Muscle of leg (tissue), 16 donors: ENCODE data around the gene RUFY1. TPM values are rescaled to one million over a fixed set of nuclear protein-coding genes. Genes with fewer than 3 reads are reported as not detected.
A peak's percentile ranks its signal among the peaks of the same experiment; 100 is the strongest.
"Not testable (repeated sequence)": the region's sequence is repeated elsewhere in the genome, so short reads cannot be mapped to it uniquely, and the experiment has no call there.

ENCODE experiments used
- DNase-seq: peaks from one replicate; pipeline ENCODE4 v3.0.0; 2013
- H3K27ac ChIP-seq: one replicate; pipeline ENCODE4 v1.5.1; 2013; ENCODE audit warnings: mild to moderate bottlenecking, low read length, control low read depth
- H3K27me3 ChIP-seq: one replicate; pipeline ENCODE4 v1.6.1; 2013; ENCODE audit warnings: low read length; ENCODE audit not compliant: control insufficient read depth, insufficient read depth
- H3K36me3 ChIP-seq: one replicate; pipeline ENCODE4 v1.6.1; 2013; ENCODE audit warnings: low read length; ENCODE audit not compliant: control insufficient read depth, insufficient read depth
- H3K4me1 ChIP-seq: one replicate; pipeline ENCODE4 v1.6.1; 2013; ENCODE audit warnings: low read length; ENCODE audit not compliant: control insufficient read depth, insufficient read depth
- H3K4me3 ChIP-seq: one replicate; pipeline ENCODE4 v1.5.1; 2013; ENCODE audit warnings: low read length, control low read depth
- H3K9me3 ChIP-seq: replicated peaks from 2 replicates; pipeline ENCODE4 v1.6.1; 2013; ENCODE audit warnings: low read depth, low read length; ENCODE audit not compliant: control insufficient read depth
- WGBS: methylation state at CpG from one replicate; pipeline ENCODE4 v1.1.5; 2013; ENCODE audit warnings: missing lambda C conversion rate; ENCODE audit not compliant: insufficient coverage; 5-methylcytosine and 5-hydroxymethylcytosine counted together
- long read RNA-seq, 11 donors: transcript quantifications; one replicate each; lab custom pipeline, GENCODE V29; 2026
- polyA plus RNA-seq, 8 donors: library from polyadenylated mRNA; unstranded; fragments of 120-200 nt; gene quantifications; one replicate each; pipeline versions ENCODE4 v1.2.1 to v1.2.3, GENCODE V29; 2013; ENCODE audit warnings: inconsistent platforms in 1 of 8, low replicate concordance in 1 of 8; ENCODE audit not compliant: insufficient read length in 8 of 8, insufficient read depth in 1 of 8
- total RNA-seq: library from RNA; stranded (reverse); fragments of 120-200 nt; gene quantifications from one replicate; pipeline ENCODE4 v1.2.4, GENCODE V29; 2013

The RUFY1 gene
- total RNA-seq = 30.9 TPM
- polyA plus RNA-seq = 10 to 100 TPM; 33.3 to 41.0 (median 36.4) TPM
- long read RNA-seq, donor 1, partial matches to known transcripts = 0 of 2 reads
- long read RNA-seq, donor 1, other reads (novel, unspliced or antisense) = 0 of 2 reads
- long read RNA-seq, donor 2 = 0 reads
- long read RNA-seq, donor 3, transcript RUFY1-201 (18 exons, 2,646 nt) = major isoform, 7 of 8 reads
- long read RNA-seq, donor 3, partial matches to known transcripts = 0 of 8 reads
- long read RNA-seq, donor 3, other reads (novel, unspliced or antisense) = 0 of 8 reads
- long read RNA-seq, donor 4, partial matches to known transcripts = 49 of 49 reads
- long read RNA-seq, donor 4, other reads (novel, unspliced or antisense) = 0 of 49 reads
- long read RNA-seq, donor 5, partial matches to known transcripts = 188 of 225 reads
- long read RNA-seq, donor 5, other reads (novel, unspliced or antisense) = 34 of 225 reads
- long read RNA-seq, donor 6, transcript RUFY1-201 (18 exons, 2,646 nt) = major isoform, 6 of 165 reads
- long read RNA-seq, donor 6, partial matches to known transcripts = 150 of 165 reads
- long read RNA-seq, donor 6, other reads (novel, unspliced or antisense) = 5 of 165 reads
- long read RNA-seq, donor 7, partial matches to known transcripts = 86 of 90 reads
- long read RNA-seq, donor 7, other reads (novel, unspliced or antisense) = 0 of 90 reads
- long read RNA-seq, donor 8, partial matches to known transcripts = 102 of 110 reads
- long read RNA-seq, donor 8, other reads (novel, unspliced or antisense) = 6 of 110 reads
- long read RNA-seq, donor 9, partial matches to known transcripts = 86 of 87 reads
- long read RNA-seq, donor 9, other reads (novel, unspliced or antisense) = 0 of 87 reads
- long read RNA-seq, donor 10, partial matches to known transcripts = 209 of 226 reads
- long read RNA-seq, donor 10, other reads (novel, unspliced or antisense) = 12 of 226 reads
- long read RNA-seq, donor 11, partial matches to known transcripts = 65 of 67 reads
- long read RNA-seq, donor 11, other reads (novel, unspliced or antisense) = 0 of 67 reads

- Histone ChIP-seq H3K9me3 (no peaks in the 10 kb centered on the region), H3K27ac (peak within 1 kb of the TSS; percentile 98), H3K4me3 (peak within 1 kb of the TSS; percentile 85), H3K27me3 (no peaks in the 10 kb centered on the region), H3K4me1 (peaks cover 20% of the 10 kb centered on the region), H3K36me3 (peaks cover 8% of the 10 kb centered on the region)
- under 1% methylated on average over 93 of the region's 109 CpGs for WGBS
- peak; percentile 94 for DNase-seq
Measured at GRCh38 chr5:179550511-179551342, at the start of gene RUFY1. RUFY1 (plus strand) TSS chr5:179550554; CDS start chr5:179550570, 16 bp downstream.

- H3K4me3 ChIP-seq, H3K4me1 ChIP-seq, H3K27me3 ChIP-seq, H3K9me3 ChIP-seq, H3K36me3 ChIP-seq, H3K27ac ChIP-seq, DNase-seq: not testable (repeated sequence)
- WGBS = no CpG with 5 or more reads among the region's 11 CpGs
Measured at GRCh38 chr5:179501997-179502396, 48.4 kb upstream of the RUFY1 start.

GRCh38 chr5:179502420-179502819 is 47.9 kb upstream of the RUFY1 start:
- DNase-seq, H3K9me3 ChIP-seq, H3K36me3 ChIP-seq, H3K27me3 ChIP-seq, H3K4me3 ChIP-seq, H3K27ac ChIP-seq, H3K4me1 ChIP-seq: not testable (repeated sequence)
- WGBS = no CpG with 5 or more reads among the region's 8 CpGs

- H3K36me3 ChIP-seq = no peaks in the 10 kb centered on the region
- no peak overlapping the region for H3K27ac ChIP-seq
- no peaks in the 10 kb centered on the region for H3K27me3 ChIP-seq
- WGBS = 90% methylated on average over 2 of the region's 7 CpGs
- H3K4me3 ChIP-seq = no peak overlapping the region
- no peaks in the 10 kb centered on the region for H3K9me3 ChIP-seq
- H3K4me1 ChIP-seq = no peaks in the 10 kb centered on the region
- DNase-seq = no peak
Measured at GRCh38 chr5:179504191-179504590, 46.2 kb upstream of the RUFY1 start.

- WGBS = 58% methylated on average over 6 of the region's 17 CpGs
- Histone ChIP-seq H3K36me3 (no peaks in the 10 kb centered on the region), H3K27ac (no peak overlapping the region), H3K9me3 (no peaks in the 10 kb centered on the region), H3K4me3 (no peak overlapping the region), H3K27me3 (no peaks in the 10 kb centered on the region), H3K4me1 (no peaks in the 10 kb centered on the region)
- DNase-seq = no peak
Measured at GRCh38 chr5:179504600-179505396, 45.6 kb upstream of the RUFY1 start.

GRCh38 chr5:179505636-179506261 is 44.6 kb upstream of the RUFY1 start:
- no peaks in the 10 kb centered on the region for H3K9me3 ChIP-seq
- no peaks in the 10 kb centered on the region for H3K27me3 ChIP-seq
- no peaks in the 10 kb centered on the region for H3K4me1 ChIP-seq
- 82% methylated on average over 8 of the region's 12 CpGs for WGBS
- no peak overlapping the region for H3K27ac ChIP-seq
- no peak overlapping the region for H3K4me3 ChIP-seq
- DNase-seq = no peak
- no peaks in the 10 kb centered on the region for H3K36me3 ChIP-seq

GRCh38 chr5:179509239-179509638 is 41.1 kb upstream of the RUFY1 start:
- H3K36me3 ChIP-seq = no peaks in the 10 kb centered on the region
- no CpG with 5 or more reads among the region's 4 CpGs for WGBS
- no peak overlapping the region for H3K4me3 ChIP-seq
- H3K27me3 ChIP-seq = no peaks in the 10 kb centered on the region
- H3K27ac ChIP-seq = no peak overlapping the region
- no peaks in the 10 kb centered on the region for H3K9me3 ChIP-seq
- no peak for DNase-seq
- no peaks in the 10 kb centered on the region for H3K4me1 ChIP-seq

- H3K27ac ChIP-seq = no peak overlapping the region
- H3K9me3 ChIP-seq = no peaks in the 10 kb centered on the region
- no peak overlapping the region for H3K4me3 ChIP-seq
- no peak for DNase-seq
- H3K4me1 ChIP-seq = no peaks in the 10 kb centered on the region
- no CpG with 5 or more reads among the region's 1 CpG for WGBS
- H3K27me3 ChIP-seq = no peaks in the 10 kb centered on the region
- no peaks in the 10 kb centered on the region for H3K36me3 ChIP-seq
Measured at GRCh38 chr5:179509845-179510244, 40.5 kb upstream of the RUFY1 start.
